RWPE2 (cell line): Measurements from ENCODE around the gene GRIN1.
A peak's percentile ranks its signal among the peaks of the same experiment; 100 is the strongest.

Experiments
- ATAC-seq: fragments of 200-7000 bp; cut with Tn5 transposase; 3 replicates; pipeline ENCODE4 v1.9.1; 2021; ENCODE audit warnings: low read depth
- DNase-seq: peaks from one replicate; pipeline ENCODE4 v3.0.0-alpha.2; 2020; ENCODE audit warnings: low spot score
- H3K27ac ChIP-seq: fragments of 450-650 bp; 2 replicates; pipeline ENCODE4 v1.5.1; 2017; ENCODE audit warnings: mild to moderate bottlenecking; ENCODE audit not compliant: poor library complexity, severe bottlenecking
- H3K27me3 ChIP-seq: fragments of 250-450 bp; sonication (Bioruptor Pico); 2 replicates; pipeline ENCODE4 v1.5.1; 2021; ENCODE audit warnings: mild to moderate bottlenecking, moderate library complexity; ENCODE audit not compliant: insufficient read depth, poor library complexity, severe bottlenecking
- H3K36me3 ChIP-seq: fragments of 250-450 bp; sonication (Bioruptor Pico); 2 replicates; pipeline ENCODE4 v1.5.1; 2020; ENCODE audit warnings: low read depth, mild to moderate bottlenecking, moderate library complexity
- H3K4me1 ChIP-seq: fragments of 250-450 bp; sonication (Bioruptor Pico); 2 replicates; pipeline ENCODE4 v1.5.1; 2021; ENCODE audit warnings: mild to moderate bottlenecking, moderate library complexity; ENCODE audit not compliant: insufficient read depth, poor library complexity, severe bottlenecking
- H3K4me3 ChIP-seq: fragments of 250-450 bp; sonication (Bioruptor Pico); 2 replicates; pipeline ENCODE4 v1.5.1; 2021; ENCODE audit warnings: mild to moderate bottlenecking, moderate library complexity; ENCODE audit not compliant: severe bottlenecking
- H3K9me3 ChIP-seq: fragments of 250-450 bp; sonication (Bioruptor Pico); 2 replicates; pipeline ENCODE4 v1.5.1; 2021; ENCODE audit warnings: mild to moderate bottlenecking, moderate library complexity; ENCODE audit not compliant: severe bottlenecking
- CTCF ChIP-seq: fragments of 450-650 bp; IDR thresholded peaks from one replicate; pipeline ENCODE4 v1.5.1; 2017; ENCODE audit warnings: mild to moderate bottlenecking, moderate library complexity; ENCODE audit not compliant: poor library complexity, severe bottlenecking

Gene GRIN1

GRCh38 chr9:137200311-137201204 lies 61.6 kb downstream of the GRIN1 start, which contains the start of gene TPRN:
TSS of gene TPRN (minus strand) at chr9:137200741. CDS start at chr9:137200711, 30 bp downstream.
- ATAC-seq: peak; percentile 93
- peak within 1 kb of the TSS; percentile 32 for H3K27ac ChIP-seq
- no peak for TF ChIP-seq CTCF
- H3K4me3 ChIP-seq: peak within 1 kb of the TSS; percentile 88
- H3K4me1 ChIP-seq: peaks cover 13% of the 10 kb centered on the region
- peak; percentile 100 for DNase-seq
- no peaks in the 10 kb centered on the region for H3K9me3 ChIP-seq
- H3K27me3 ChIP-seq: no peaks in the 10 kb centered on the region
- peaks cover 8% of the 10 kb centered on the region; the same call in 1 of the 2 replicates for H3K36me3 ChIP-seq

- H3K9me3 ChIP-seq: no peaks in the 10 kb centered on the region
- peaks cover 15% of the 10 kb centered on the region for H3K4me1 ChIP-seq
- peaks cover 8% of the 10 kb centered on the region; the same call in 1 of the 2 replicates for H3K36me3 ChIP-seq
- H3K27me3 ChIP-seq: no peaks in the 10 kb centered on the region
- ATAC-seq (no peak), DNase-seq (no peak)
- H3K27ac ChIP-seq: peak overlapping the region; percentile 32
- no peak for TF ChIP-seq CTCF
- H3K4me3 ChIP-seq: peak overlapping the region; percentile 88
Measured at GRCh38 chr9:137201205-137201868, 62.4 kb downstream of the GRIN1 start.

- Histone ChIP-seq H3K27me3 (no peaks in the 10 kb centered on the region), H3K27ac (no peak overlapping the region), H3K36me3 (peaks cover 8% of the 10 kb centered on the region; the same call in 1 of the 2 replicates), H3K9me3 (no peaks in the 10 kb centered on the region), H3K4me1 (peaks cover 17% of the 10 kb centered on the region), H3K4me3 (no peak overlapping the region)
- DNase-seq (no peak), ATAC-seq (no peak)
- TF ChIP-seq CTCF: no peak
Measured at GRCh38 chr9:137202966-137203365, 64.0 kb downstream of the GRIN1 start.

GRCh38 chr9:137204731-137205125 lies 65.8 kb downstream of the GRIN1 start:
- no peak for DNase-seq
- Histone ChIP-seq H3K9me3 (no peaks in the 10 kb centered on the region), H3K4me1 (peaks cover 11% of the 10 kb centered on the region), H3K36me3 (peaks cover 11% of the 10 kb centered on the region; the same call in 1 of the 2 replicates), H3K27ac (peak overlapping the region; percentile 41), H3K27me3 (no peaks in the 10 kb centered on the region), H3K4me3 (peak overlapping the region; percentile 91)
- no peak for ATAC-seq
- TF ChIP-seq CTCF: no peak
